Measurements from ENCODE around the gene MAP2K6.
A peak's percentile ranks its signal among the peaks of the same experiment; 100 is the strongest.

Gene MAP2K6
- total RNA-seq = 24.6 to 39.5 reads per million in 2 donors

- peak; percentile 49 to 96 (median 71) for DNase-seq
These were observed at the start of gene MAP2K6 for GRCh38 chr17:69414408-69415274. MAP2K6 (plus strand) TSS chr17:69414697; CDS start chr17:69414985, 288 bp downstream.

DNA sequence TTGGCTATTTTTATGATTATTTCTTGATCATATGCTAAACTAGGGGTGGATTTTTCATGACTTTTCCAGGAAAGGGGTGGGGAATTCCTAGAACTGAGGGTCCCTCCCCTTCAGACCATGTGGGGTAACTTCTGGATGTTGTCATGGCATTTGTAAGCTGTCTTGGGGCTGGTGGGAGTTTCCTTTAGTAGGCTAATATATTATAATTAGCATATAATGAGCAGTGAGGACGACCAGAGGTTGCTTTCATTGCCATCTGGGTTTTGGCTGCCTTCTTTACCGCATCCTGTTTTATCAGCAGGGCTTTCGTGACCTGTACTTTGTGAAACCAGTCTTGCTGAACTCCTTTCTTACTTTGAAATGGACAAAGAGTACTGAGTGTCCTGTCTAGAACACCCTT, 47.2 kb upstream of the MAP2K6 start:
- DNase-seq = peak in 1 of 5 experiments; percentile 17

DNA sequence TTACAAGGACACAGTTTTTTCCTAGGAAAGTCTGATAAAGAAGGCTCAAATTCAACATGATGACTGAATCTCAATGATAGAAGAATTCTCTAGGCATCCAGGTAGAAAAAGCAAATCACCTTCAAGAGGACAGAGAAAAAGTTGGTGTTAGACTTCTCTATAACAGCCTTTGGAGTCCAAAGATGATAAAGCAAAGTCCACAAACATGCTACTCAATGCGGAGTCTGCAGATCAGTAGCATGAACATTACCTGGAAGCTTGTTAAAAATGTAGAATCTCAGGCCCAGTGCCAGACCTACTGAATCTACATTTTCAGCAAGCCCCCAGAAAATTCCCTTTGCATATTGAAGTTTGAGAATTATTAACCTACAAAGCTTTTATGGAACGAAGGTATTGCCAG, 41.4 kb upstream of the MAP2K6 start:
- no peak for DNase-seq

DNA sequence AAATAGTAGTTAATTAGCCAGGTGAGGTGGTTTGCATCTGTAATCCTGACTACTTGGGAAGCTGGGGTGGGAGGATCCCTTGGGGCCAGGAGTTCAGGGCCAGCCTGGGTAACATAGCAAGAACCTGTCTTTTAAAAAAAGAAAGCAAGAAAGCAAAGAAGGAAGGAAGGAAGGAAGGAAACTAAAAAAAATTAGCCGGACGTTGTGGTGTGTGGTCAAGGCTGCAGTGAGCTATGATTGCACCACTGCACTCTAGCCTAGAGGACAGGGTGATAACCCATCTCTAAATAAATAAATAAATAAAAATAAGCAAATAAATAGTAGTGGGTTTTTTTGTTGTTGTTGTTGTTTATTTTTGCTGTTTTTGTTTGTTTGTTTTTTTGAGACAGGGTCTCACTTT, 39.3 kb upstream of the MAP2K6 start:
- peak in 1 of 5 experiments; percentile 24 for DNase-seq

DNA sequence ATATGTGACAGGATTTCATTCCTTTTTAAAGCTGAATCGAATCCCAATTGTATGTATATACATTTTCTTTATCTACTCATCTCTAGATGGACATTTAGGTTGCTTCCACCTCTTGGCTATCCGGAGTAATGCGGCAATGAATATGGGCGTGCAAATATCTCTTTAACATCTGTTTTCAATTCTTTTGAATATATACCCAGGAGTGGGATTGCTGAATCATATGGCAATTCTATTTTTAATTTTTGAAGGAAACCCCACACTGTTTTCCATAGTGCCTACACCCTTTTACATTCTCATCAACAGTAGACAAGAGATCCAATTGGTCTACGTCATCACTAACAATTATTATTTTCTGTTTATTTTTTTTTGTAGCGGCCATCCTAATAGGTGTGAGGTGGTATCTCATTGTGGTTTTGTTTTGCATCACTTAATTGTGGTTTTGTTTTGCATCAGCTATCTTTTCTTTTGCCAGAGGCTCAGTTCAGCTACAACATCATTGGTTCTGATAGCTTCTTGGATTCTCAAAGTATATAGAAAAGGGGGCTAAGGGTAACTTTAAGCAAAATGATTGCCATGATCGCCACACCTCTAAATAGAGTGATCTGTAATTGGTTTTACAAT, 25.6 kb upstream of the MAP2K6 start:
- DNase-seq = no peak

DNA sequence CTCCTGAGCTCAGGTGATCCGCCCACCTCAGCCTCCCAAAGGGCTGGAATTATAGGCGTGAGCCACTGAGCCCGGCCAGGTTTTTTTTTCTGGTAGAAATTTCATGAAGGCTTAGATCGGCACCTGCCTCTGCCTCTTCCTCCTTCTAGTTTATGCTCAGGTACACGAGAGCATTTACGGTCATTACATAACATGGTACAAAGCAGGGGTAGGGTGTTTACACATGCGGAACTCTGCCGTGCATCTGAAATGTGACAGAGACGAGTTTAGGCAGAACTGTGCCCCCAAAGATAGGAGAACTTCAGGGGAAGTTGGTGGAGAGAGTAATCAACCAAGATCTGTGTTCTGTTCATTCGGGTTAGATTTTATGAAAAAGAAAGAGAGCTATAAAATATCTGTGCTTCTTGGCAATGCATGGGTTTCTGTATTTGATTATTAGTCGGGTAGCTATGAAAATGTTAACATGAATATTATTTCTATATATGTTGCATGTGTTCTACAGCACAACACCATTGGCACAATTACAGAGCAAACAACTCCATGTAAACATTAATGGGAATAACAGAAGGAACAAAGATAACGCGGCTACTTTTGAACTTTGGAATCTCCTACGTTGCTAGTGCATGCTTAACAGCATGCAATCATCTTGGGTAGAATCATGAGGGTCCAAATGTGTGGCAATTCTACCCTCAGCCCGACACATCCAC, 23.5 kb upstream of the MAP2K6 start:
- no peak for DNase-seq

DNA sequence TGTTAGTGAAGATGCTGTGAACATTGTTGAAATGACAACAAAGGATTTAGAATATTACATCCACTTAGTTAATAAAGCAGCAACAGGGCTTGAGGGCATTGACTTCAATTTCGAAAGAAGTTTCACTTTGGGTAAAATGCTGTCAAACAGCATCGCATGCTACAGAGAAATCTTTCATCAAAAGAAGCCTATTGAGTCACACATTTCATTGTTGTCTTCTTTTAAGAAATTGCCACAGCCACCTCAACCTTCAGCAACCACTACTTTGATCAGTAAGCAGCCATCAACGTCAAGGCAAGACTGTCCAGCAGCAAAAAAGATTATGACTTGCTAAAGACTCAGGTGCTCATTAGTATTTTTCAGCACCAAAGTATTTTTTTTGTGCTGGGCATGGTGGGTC, 13.2 kb upstream of the MAP2K6 start:
- peak in 1 of 5 experiments; percentile 69 for DNase-seq

- no peak for DNase-seq
These were observed 12.4 kb upstream of the MAP2K6 start for GRCh38 chr17:69402052-69402451.

GRCh38 chr17:69404399-69404798, 10.1 kb upstream of the MAP2K6 start:
- no peak for DNase-seq

- no peak for DNase-seq
These were observed 9.4 kb upstream of the MAP2K6 start for GRCh38 chr17:69405096-69405495.

GRCh38 chr17:69406941-69407340, 7.6 kb upstream of the MAP2K6 start:
- DNase-seq = no peak

DNA sequence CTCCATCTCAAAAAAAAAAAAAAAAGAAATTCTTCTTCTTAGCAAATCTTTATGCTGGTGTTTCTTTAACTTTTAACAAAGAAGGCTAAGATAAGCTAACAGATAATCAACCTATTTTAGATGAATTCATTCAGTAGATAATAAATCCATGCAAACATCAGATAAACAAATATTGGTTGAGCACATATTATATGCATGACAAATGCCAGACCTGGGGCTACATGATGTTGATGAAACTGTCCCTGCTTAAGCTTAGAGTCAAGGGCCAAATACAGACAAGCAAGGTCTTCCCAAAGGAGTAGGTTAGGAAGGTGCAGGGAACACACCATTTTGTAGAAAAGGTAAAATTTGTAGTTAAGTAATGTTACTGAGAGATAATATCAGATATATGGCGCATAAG, 6.7 kb upstream of the MAP2K6 start:
- no peak for DNase-seq

DNA sequence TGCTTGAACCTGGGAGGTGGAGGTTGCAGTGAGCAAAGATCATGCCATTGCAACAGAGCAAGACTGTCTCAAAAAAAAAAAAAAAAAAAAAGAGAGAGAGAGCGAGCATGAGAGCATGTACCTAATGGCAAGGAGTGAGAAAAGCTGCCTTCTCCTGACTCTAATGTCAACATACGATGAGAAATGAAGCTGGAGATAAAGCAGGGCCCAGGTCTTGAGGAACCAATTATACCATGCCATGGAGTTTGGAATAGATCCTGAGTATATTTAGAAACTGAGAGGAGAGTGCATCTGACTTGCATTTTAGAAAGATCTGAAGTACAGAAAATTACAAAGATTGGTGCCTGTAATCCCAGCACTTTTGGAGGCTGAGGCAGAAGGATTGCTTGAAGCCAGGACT, 3.8 kb upstream of the MAP2K6 start:
- no peak for DNase-seq

GRCh38 chr17:69411766-69412165, 2.7 kb upstream of the MAP2K6 start:
- DNase-seq = no peak

DNA sequence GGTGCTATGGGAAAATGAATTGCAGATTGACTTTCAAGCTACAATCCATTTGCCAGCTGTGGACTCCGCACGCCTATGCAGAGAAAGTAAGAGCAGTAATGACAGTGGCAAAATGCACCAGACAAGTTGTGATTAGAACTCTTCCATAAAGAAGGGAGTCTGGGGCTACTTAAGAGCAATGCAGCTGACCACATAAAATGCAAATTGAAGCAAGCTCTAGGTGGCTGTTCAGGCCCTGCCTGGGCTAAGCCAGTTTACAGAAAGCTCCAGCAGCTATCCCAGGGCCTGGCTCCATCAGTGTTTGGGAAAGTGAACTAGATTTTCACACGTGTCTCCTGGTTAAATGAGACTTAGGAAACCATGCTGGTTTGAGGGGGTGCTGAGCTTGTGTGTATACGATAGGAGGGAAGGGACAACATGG, 2.2 kb upstream of the MAP2K6 start:
- no peak for DNase-seq

- DNase-seq = no peak
These were observed 934 bp downstream of the MAP2K6 start for GRCh38 chr17:69415431-69415830.

DNA sequence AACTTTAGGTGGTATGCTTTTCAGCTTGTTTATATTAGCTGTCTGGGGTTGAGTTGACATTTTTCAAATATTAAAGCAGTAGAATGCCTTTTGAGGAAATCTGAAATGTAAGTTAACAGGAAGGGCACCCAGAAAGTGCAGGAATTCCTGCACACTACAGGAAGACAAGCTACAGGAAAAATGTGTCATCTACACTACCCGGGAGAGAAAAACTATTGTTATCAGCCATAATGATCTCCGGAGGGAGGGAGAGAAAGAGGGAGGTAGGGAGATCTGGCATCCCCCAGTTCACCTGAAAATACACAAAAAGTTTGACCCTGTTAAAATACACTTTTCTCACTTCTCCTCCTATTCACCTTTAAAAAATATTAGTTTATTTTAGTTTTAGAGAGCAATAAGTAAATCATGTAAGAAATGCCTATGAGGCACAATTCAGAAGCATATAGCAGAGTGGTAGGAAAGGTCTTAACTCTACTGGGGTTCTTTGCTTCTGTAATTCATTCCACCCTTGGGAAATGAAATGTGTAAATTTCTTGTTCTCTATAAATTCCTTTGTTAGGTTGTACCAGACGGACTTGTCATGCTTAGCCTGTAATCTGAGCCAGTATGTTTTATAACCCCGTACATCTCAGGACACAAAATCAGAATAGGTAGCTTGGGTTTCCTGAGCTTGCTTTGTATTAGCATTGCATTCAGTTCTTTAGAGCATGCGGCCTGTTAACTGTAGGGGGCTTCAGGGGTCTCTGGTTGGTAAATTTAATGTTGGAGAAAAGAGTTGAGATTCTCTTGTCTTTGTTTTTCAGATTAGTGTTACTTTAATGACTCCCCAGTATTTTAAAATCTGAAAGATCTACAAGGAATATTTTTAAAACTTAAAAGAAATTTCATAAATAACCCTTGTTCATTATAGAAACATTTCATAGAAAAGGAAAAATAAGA, 3.3 kb downstream of the MAP2K6 start:
- DNase-seq = no peak

DNA sequence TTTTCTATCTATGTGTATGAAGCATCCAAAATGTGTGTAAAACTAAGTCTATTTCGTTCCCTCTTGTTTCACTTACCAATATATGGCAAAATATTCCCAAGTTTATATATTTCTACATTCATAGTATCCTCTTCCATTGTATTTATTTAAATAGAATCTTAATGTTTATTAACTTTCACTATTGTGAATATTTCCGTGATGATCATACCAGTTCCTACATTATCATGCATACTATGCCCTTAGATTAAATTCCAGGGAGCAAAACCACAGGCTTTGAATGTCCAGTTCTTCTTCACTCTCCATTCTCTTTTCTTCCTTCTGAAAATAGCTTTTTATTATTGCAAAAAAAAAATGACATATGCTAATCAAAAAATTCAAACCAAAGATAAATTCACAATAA, 4.0 kb downstream of the MAP2K6 start:
- no peak for DNase-seq

- DNase-seq = peak in 1 of 5 experiments; percentile 4
These were observed 9.0 kb downstream of the MAP2K6 start for GRCh38 chr17:69423450-69423849.

GRCh38 chr17:69424287-69425041, 10.0 kb downstream of the MAP2K6 start:
- DNase-seq = no peak

DNA sequence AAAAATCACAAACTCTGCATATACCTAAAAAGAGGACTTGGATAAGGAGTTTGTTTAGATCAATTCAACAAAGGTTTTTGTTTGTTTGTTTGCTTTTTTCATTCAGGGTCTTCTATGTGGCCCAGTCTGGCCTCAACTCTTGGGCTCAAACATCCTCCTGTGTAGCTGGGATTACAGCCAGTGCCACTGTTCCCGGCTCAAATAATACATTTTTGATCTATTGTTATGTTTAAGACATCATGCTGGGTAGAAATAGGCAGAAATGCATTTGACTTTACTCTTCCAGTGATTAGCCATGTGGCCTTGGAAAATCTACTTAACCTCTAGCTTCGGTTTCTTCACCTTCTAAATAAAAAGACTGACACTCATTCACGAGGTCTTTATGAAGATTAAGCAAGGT, 11.5 kb downstream of the MAP2K6 start:
- no peak for DNase-seq

Data from T-helper 2 cell (primary cell).